ENCODE measurements around the gene GAL3ST1.

GAL3ST1 gene

DNA sequence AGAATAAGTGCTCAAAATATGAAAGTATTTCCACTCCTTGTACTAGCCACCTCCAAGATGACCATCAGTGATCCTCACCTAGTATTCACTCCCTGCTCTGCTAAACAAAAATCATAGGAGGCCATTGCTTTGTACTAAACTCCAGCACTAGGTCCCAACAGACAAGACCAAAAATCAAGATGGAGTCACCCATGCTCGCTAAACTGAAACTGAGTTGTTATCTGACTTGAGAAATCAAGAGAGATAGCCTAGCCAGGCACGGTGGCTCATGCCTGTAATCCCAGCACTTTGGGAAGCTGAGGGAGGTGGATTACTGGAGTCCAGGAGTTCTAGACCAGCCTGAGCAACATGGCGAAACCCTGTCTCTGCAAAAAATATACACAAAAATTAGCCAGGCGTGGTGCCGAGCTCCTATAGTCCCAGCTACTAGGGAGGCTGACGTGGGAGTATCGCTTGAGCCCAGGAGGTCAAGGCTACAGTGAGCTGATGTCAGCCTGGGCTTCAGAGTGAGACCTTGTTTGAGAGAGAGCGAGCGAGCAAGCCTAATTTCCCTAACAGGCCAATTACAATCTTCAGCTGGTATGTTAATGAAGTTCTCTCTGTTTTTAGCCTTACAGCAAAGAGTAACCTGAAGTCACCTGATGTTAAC lies 37.3 kb downstream of the GAL3ST1 start:
- no peak overlapping the region for H3K4me3 ChIP-seq (ENCODE audit: low read length)
- H3K27ac ChIP-seq (ENCODE audit: low read length), result no peak overlapping the region
- peaks cover 3% of the 10 kb centered on the region; the same call in 1 of the 2 replicates for H3K4me1 ChIP-seq (ENCODE audit: control insufficient read depth, insufficient read depth, low read length)
- no CpG with 5 or more reads among the region's 9 CpGs for WGBS (ENCODE audit: insufficient coverage, insufficient read length)
- no peaks in the 10 kb centered on the region for H3K27me3 ChIP-seq (ENCODE audit: control insufficient read depth, insufficient read depth, low read length)
- no peaks in the 10 kb centered on the region for H3K36me3 ChIP-seq (ENCODE audit: control insufficient read depth, insufficient read depth, low read length)
- H3K9me3 ChIP-seq (ENCODE audit: control insufficient read depth, insufficient read depth, low read length), result no peaks in the 10 kb centered on the region
- DNase-seq (ENCODE audit: low read depth, low spot score), result no peak

DNA sequence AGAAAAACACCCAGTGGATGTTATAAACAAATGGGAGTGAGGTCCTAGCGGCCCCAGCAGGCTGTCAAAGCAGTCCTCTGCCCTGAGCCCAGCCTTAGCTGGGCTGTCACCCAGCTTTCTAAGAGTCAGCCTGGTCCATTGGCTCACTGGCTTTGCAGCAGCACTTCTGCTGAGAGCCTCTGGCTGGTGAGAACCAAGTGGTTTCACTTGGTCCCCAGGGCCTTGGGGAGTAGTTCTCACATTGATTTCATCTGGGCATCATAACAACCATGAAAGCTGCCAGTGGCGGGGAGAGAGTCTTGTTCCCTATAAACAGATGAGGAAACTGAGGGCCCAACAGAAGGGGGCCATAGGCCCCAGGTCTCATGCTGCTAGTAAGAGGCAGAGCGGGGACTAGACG lies 39.3 kb downstream of the GAL3ST1 start:
- no peaks in the 10 kb centered on the region for H3K36me3 ChIP-seq (ENCODE audit: control insufficient read depth, insufficient read depth, low read length)
- DNase-seq (ENCODE audit: low read depth, low spot score), result no peak
- H3K4me3 ChIP-seq (ENCODE audit: low read length), result no peak overlapping the region
- H3K9me3 ChIP-seq (ENCODE audit: control insufficient read depth, insufficient read depth, low read length), result no peaks in the 10 kb centered on the region
- no peak overlapping the region for H3K27ac ChIP-seq (ENCODE audit: low read length)
- H3K4me1 ChIP-seq (ENCODE audit: control insufficient read depth, insufficient read depth, low read length), result peaks cover 3% of the 10 kb centered on the region; the same call in 1 of the 2 replicates
- no peaks in the 10 kb centered on the region for H3K27me3 ChIP-seq (ENCODE audit: control insufficient read depth, insufficient read depth, low read length)
- no CpG with 5 or more reads among the region's 4 CpGs for WGBS (ENCODE audit: insufficient coverage, insufficient read length)

DNA sequence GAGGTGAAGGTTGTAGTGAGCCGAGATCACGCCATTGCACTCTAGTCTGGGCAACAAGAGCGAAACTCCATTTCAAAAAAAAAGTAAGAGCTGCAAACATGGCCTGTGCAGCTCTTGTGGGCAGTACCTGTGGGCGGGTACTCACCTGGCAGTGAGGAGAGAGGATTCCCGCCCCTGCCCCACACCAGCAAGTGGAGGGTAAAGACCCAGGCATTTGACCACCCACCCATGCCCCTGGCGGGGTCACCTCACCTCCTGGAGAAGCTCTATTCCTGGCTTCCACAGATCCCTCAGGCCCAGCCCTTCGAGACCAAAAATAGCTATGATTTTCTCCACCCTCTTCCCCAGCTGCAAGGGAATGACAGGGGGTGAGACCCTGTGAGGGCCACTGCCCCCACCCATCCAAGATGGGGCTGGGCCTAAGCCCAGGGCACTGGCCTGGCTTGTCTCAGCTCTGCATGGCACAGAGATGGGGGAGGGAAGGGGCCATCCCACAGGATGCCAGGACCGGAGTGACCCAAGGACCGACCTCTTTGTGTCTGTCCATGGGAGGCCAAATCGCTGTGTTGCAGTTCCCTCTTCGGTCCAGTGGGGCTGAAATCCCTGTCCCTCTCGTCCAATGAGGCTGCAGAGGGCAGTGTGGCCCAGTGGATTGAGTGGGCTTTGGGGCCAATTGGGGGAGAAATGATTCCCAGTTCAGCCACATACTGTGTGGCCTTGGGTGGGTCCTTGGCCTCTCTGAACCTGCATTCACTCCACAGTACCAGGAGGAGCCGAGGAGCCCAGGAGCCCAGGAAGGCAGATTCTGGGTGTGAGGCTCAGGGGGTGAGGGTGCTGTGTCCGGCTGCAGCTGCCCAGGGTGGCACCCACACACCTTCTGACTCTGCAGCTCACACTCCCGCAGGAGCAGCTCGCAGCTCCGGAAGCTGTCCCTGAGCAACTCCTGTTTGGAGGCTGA lies 42.5 kb downstream of the GAL3ST1 start:
- Histone ChIP-seq H3K27ac (ENCODE audit: low read length) (no peak overlapping the region), H3K9me3 (ENCODE audit: control insufficient read depth, insufficient read depth, low read length) (no peaks in the 10 kb centered on the region), H3K27me3 (ENCODE audit: control insufficient read depth, insufficient read depth, low read length) (no peaks in the 10 kb centered on the region), H3K36me3 (ENCODE audit: control insufficient read depth, insufficient read depth, low read length) (no peaks in the 10 kb centered on the region), H3K4me3 (ENCODE audit: low read length) (no peak overlapping the region), H3K4me1 (ENCODE audit: control insufficient read depth, insufficient read depth, low read length) (no peaks in the 10 kb centered on the region)
- no peak for DNase-seq (ENCODE audit: low read depth, low spot score)
- no CpG with 5 or more reads among the region's 17 CpGs for WGBS (ENCODE audit: insufficient coverage, insufficient read length)

DNA sequence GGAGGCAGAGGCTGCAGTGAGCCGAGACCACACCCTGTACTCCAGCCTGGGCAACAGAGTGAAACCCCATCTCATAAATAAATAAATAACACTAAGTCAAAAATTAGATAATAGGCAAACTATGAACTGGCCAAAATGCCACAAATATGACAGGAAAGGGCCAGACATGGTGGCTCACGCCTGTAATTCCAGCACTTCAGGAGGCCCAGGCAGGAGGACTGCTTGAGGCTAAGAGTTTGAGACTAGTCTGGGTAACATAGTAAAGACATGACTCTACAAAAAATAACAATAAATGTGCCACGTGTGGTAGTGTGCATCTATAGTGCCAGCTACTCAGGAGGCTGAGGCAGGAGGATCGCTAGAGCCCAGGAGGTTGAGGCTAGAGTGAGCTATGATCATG lies 47.8 kb downstream of the GAL3ST1 start:
- H3K27me3 ChIP-seq (ENCODE audit: control insufficient read depth, insufficient read depth, low read length), result no peaks in the 10 kb centered on the region
- no peaks in the 10 kb centered on the region for H3K9me3 ChIP-seq (ENCODE audit: control insufficient read depth, insufficient read depth, low read length)
- no peaks in the 10 kb centered on the region for H3K36me3 ChIP-seq (ENCODE audit: control insufficient read depth, insufficient read depth, low read length)
- no peaks in the 10 kb centered on the region for H3K4me1 ChIP-seq (ENCODE audit: control insufficient read depth, insufficient read depth, low read length)
- H3K4me3 ChIP-seq (ENCODE audit: low read length), result no peak overlapping the region
- WGBS (ENCODE audit: insufficient coverage, insufficient read length), result no CpG with 5 or more reads among the region's 4 CpGs
- H3K27ac ChIP-seq (ENCODE audit: low read length), result no peak overlapping the region
- no peak for DNase-seq (ENCODE audit: low read depth, low spot score)

DNA sequence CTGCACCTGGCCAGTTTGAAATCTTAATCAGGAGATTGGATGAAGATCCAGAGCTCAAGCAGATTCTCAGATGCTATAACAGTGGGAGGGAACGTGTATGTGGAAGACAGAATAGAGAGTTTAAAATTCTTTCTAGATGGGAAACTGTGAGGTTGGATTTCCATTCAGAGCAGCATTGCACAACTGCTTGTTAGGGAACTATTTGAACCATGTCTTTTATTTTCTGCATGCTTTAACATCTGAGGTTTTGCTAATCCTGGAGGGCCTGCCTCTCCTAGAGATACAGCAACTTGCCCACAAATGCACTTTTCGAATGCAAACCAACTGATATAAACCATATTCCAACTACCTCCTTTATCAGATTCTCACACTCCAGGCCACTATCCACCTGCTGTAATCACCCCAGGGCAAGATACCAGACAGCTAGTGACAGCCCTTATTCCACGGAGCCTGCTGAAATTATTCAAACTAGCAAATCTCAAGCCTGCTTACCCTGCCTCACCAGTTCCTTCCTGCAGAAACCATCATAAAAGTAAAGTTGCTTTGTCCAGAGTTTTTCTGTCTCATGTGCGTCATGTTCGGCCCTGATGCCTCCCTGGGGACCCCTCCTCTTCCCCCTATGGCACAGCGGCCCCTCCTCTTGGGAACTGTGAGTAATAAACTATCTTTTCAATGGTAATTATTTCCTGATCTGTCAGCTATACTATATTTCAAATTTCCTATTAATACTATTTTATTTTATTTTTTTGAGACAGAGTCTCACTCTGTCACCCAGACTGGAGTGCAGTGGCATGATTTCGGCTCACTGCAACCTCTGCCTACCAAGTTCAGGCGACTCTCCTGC lies 50.6 kb downstream of the GAL3ST1 start:
- H3K36me3 ChIP-seq (ENCODE audit: control insufficient read depth, insufficient read depth, low read length), result no peaks in the 10 kb centered on the region
- no CpG with 5 or more reads among the region's 8 CpGs for WGBS (ENCODE audit: insufficient coverage, insufficient read length)
- no peak overlapping the region for H3K4me3 ChIP-seq (ENCODE audit: low read length)
- H3K4me1 ChIP-seq (ENCODE audit: control insufficient read depth, insufficient read depth, low read length), result no peaks in the 10 kb centered on the region
- no peaks in the 10 kb centered on the region for H3K9me3 ChIP-seq (ENCODE audit: control insufficient read depth, insufficient read depth, low read length)
- no peak for DNase-seq (ENCODE audit: low read depth, low spot score)
- no peak overlapping the region for H3K27ac ChIP-seq (ENCODE audit: low read length)
- no peaks in the 10 kb centered on the region for H3K27me3 ChIP-seq (ENCODE audit: control insufficient read depth, insufficient read depth, low read length)

DNA sequence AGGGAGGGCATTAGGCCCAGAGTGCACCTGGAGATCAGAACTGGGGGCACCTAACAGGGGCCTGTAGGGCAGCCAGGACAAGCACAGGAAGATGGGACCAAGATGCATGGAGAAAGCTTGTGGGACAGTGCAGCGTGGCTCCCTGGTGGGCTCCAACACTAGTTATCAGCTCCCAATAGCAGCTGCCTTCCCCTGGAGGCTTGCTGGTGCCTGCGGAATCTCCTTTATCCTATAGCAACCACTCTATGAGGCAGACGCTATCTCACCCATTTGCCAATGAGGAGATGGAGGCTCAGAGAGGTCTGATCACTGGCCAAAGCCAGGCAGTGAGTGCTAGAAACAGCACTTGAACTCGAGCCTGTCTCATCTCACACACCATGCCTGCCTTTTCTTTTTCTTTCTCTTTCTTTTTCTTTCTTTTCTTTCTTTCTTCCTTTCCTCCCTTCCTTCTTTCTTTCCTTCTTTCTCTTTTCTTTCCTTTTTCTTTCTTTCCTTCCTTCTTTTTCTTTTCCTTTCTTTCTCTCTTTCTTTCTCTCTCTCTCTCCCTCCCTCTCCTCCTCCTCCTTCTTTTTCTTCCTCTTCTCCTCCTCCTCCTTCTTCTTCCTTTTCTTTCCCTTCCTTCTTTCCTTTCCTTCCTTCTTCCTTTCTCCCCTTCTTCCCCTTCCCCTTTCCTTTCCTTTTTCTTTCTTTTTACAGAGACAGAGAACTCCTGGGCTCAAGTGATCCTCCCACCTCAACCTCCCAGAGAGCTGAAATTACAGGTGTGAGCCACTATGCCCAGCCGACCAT lies 52.9 kb downstream of the GAL3ST1 start:
- no peak for DNase-seq (ENCODE audit: low read depth, low spot score)
- no CpG with 5 or more reads among the region's 5 CpGs for WGBS (ENCODE audit: insufficient coverage, insufficient read length)
- Histone ChIP-seq H3K4me1 (ENCODE audit: control insufficient read depth, insufficient read depth, low read length) (no peaks in the 10 kb centered on the region), H3K27me3 (ENCODE audit: control insufficient read depth, insufficient read depth, low read length) (no peaks in the 10 kb centered on the region), H3K36me3 (ENCODE audit: control insufficient read depth, insufficient read depth, low read length) (no peaks in the 10 kb centered on the region), H3K4me3 (ENCODE audit: low read length) (no peak overlapping the region), H3K9me3 (ENCODE audit: control insufficient read depth, insufficient read depth, low read length) (no peaks in the 10 kb centered on the region), H3K27ac (ENCODE audit: low read length) (no peak overlapping the region)

DNA sequence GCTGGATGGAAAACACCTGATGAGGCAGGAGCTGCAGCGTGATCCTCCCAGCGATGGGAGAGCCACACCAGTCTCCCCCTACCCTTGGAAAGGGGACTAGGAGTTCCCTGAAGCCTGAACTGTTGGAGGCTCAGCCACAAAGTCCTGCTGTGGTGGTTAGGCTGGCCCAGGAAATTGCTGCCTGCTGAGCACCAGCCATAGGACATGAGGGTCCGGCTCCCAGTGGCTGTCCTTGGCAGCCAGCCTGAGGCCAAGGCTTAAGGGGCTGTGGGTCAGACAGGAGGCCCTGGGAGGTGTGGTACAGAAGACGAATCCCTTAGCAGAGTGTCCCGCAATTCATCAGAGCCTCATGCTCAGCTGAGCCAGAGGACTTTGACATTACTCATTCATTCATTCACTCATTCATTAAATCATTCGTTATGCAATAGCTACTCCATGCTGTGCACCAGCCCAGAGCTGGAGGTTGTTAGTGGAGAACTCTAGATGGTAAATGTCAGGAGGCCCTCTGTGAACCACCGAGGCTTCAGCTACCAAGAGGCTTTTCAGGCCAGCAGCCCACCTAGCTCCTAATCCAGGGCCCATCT lies 54.5 kb downstream of the GAL3ST1 start:
- no peak for DNase-seq (ENCODE audit: low read depth, low spot score)
- Histone ChIP-seq H3K27ac (ENCODE audit: low read length) (no peak overlapping the region), H3K36me3 (ENCODE audit: control insufficient read depth, insufficient read depth, low read length) (no peaks in the 10 kb centered on the region), H3K27me3 (ENCODE audit: control insufficient read depth, insufficient read depth, low read length) (no peaks in the 10 kb centered on the region), H3K4me1 (ENCODE audit: control insufficient read depth, insufficient read depth, low read length) (no peaks in the 10 kb centered on the region), H3K4me3 (ENCODE audit: low read length) (no peak overlapping the region), H3K9me3 (ENCODE audit: control insufficient read depth, insufficient read depth, low read length) (no peaks in the 10 kb centered on the region)
- WGBS (ENCODE audit: insufficient coverage, insufficient read length), result no CpG with 5 or more reads among the region's 7 CpGs

DNA sequence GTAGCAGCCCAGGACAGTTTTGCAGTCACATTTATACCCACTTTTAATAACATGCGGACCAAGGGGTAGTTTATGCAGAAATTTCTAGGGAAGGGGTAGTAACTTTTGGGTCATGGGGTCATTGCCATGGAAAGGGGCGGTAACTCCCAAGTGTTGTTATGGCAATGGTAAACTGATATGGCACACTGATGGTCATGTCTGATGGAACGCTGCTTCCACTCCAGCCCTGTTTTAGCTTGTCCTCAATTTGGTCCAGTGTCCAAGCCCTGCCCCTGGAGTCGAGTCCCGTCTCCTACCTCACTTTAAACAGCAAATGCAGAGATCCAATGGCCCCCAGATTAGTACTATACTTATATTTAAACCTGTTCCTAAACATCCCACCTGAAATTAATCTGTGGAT lies 57.7 kb downstream of the GAL3ST1 start:
- Histone ChIP-seq H3K4me1 (ENCODE audit: control insufficient read depth, insufficient read depth, low read length) (no peaks in the 10 kb centered on the region), H3K9me3 (ENCODE audit: control insufficient read depth, insufficient read depth, low read length) (no peaks in the 10 kb centered on the region), H3K27ac (ENCODE audit: low read length) (no peak overlapping the region), H3K4me3 (ENCODE audit: low read length) (no peak overlapping the region), H3K36me3 (ENCODE audit: control insufficient read depth, insufficient read depth, low read length) (no peaks in the 10 kb centered on the region), H3K27me3 (ENCODE audit: control insufficient read depth, insufficient read depth, low read length) (no peaks in the 10 kb centered on the region)
- no peak for DNase-seq (ENCODE audit: low read depth, low spot score)
- no CpG with 5 or more reads among the region's 5 CpGs for WGBS (ENCODE audit: insufficient coverage, insufficient read length)

DNA sequence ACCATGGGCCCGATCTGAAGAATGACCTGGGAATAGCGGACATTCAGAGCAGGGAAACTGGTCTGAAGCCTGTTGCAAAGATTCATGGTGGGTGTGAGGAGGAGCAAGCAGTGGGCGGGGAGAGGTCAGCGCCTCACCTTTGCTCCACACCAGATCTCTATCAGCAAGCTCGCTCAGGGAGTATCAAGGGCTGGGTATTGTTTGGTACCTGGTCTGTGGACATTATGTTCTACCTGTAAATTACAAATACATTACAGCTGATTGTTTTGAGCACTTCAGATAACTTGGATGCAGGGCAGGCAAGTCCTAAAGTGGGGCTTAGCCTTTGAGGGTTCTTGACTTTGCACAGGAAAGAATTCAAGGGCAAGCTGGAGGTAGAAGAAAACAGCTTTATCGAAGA lies 58.2 kb downstream of the GAL3ST1 start:
- DNase-seq (ENCODE audit: low read depth, low spot score), result no peak
- Histone ChIP-seq H3K27me3 (ENCODE audit: control insufficient read depth, insufficient read depth, low read length) (no peaks in the 10 kb centered on the region), H3K36me3 (ENCODE audit: control insufficient read depth, insufficient read depth, low read length) (no peaks in the 10 kb centered on the region), H3K4me1 (ENCODE audit: control insufficient read depth, insufficient read depth, low read length) (no peaks in the 10 kb centered on the region), H3K27ac (ENCODE audit: low read length) (no peak overlapping the region), H3K9me3 (ENCODE audit: control insufficient read depth, insufficient read depth, low read length) (no peaks in the 10 kb centered on the region), H3K4me3 (ENCODE audit: low read length) (no peak overlapping the region)
- no CpG with 5 or more reads among the region's 6 CpGs for WGBS (ENCODE audit: insufficient coverage, insufficient read length)
